Mesothelial cell of epicardium (in vitro differentiated cells): Measurements from ENCODE around the gene MYO18A. TPM values are rescaled to one million over a fixed set of nuclear protein-coding genes. Genes with fewer than 3 reads are reported as not detected.

ENCODE experiments used
- DNase-seq, 2 experiments: peaks; one replicate each; pipeline ENCODE4 v3.0.0; 2021; ENCODE audit warnings: low spot score in 2 of 2; ENCODE audit not compliant: unreplicated experiment in 2 of 2
- H3K27ac Mint-ChIP-seq: 2 replicates; pipeline ENCODE4 v1.8.0; 2021; ENCODE audit warnings: mixed read lengths
- H3K27me3 Mint-ChIP-seq: 2 replicates; pipeline ENCODE4 v1.8.0; 2021; ENCODE audit warnings: low read depth, mixed read lengths
- H3K36me3 Mint-ChIP-seq: 2 replicates; pipeline ENCODE4 v1.8.0; 2021; ENCODE audit warnings: mixed read lengths
- H3K4me1 Mint-ChIP-seq: 2 replicates; pipeline ENCODE4 v1.8.0; 2021; ENCODE audit warnings: mixed read lengths
- H3K4me3 Mint-ChIP-seq: 2 replicates; pipeline ENCODE4 v1.8.0; 2021; ENCODE audit warnings: mild to moderate bottlenecking, moderate library complexity, mixed read lengths
- H3K9me3 Mint-ChIP-seq: 2 replicates; pipeline ENCODE4 v1.8.0; 2021; ENCODE audit warnings: mixed read lengths
- total RNA-seq: library from RNA; stranded (reverse); gene quantifications from 3 replicates; pipeline ENCODE4 v1.2.1, GENCODE V29; 2021
- TF ChIP-seq, protein P1 (sequence below): fragments of 200-600 bp; sonication (generic); IDR thresholded peaks from one replicate; pipeline ENCODE4 v1.5.0; 2021; ENCODE audit warnings: antibody characterized with exemption; ENCODE audit not compliant: unreplicated experiment

Gene MYO18A
- total RNA-seq, 1 donor from 2014 or later: 58.4 TPM

GRCh38 chr17:29154516-29155226 is 25.5 kb downstream of the MYO18A start:
- H3K4me1 Mint-ChIP-seq: peaks cover 78% of the 10 kb centered on the region

DNA sequence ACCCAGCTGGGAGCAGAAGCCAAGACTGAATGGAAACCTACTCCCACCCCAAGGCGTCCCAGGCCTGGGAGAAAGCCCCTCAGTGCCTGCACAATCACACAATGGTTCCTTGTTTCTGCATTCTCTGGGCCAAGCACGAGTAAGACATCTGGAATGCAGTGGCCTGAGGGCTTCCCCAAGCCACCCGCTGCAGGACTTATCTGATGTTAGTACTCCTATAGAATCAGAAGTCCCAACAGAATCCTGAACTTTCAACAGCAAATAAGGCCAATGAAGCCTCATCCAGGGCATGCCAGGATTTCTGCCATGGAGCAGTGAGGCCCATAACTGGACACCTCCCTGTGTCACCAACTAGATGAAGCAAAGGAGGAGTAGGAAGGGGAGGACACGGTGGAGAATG is 28.6 kb downstream of the MYO18A start:
- TF ChIP-seq, protein P1, sequence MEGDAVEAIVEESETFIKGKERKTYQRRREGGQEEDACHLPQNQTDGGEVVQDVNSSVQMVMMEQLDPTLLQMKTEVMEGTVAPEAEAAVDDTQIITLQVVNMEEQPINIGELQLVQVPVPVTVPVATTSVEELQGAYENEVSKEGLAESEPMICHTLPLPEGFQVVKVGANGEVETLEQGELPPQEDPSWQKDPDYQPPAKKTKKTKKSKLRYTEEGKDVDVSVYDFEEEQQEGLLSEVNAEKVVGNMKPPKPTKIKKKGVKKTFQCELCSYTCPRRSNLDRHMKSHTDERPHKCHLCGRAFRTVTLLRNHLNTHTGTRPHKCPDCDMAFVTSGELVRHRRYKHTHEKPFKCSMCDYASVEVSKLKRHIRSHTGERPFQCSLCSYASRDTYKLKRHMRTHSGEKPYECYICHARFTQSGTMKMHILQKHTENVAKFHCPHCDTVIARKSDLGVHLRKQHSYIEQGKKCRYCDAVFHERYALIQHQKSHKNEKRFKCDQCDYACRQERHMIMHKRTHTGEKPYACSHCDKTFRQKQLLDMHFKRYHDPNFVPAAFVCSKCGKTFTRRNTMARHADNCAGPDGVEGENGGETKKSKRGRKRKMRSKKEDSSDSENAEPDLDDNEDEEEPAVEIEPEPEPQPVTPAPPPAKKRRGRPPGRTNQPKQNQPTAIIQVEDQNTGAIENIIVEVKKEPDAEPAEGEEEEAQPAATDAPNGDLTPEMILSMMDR: no peak
- Mint-ChIP-seq H3K27me3 (no peaks in the 10 kb centered on the region), H3K4me3 (no peak overlapping the region), H3K36me3 (no peaks in the 10 kb centered on the region), H3K4me1 (peaks cover 61% of the 10 kb centered on the region), H3K27ac (peak overlapping the region; percentile 89), H3K9me3 (no peaks in the 10 kb centered on the region)
- DNase-seq: no peak

More at GRCh38 chr17:29154516-29155226, 25.5 kb downstream of the MYO18A start:
- Mint-ChIP-seq H3K36me3 (no peaks in the 10 kb centered on the region), H3K9me3 (no peaks in the 10 kb centered on the region), H3K27me3 (no peaks in the 10 kb centered on the region), H3K4me3 (no peak overlapping the region), H3K27ac (peak overlapping the region; percentile 78)
- TF ChIP-seq, protein P1: no peak
- DNase-seq: no peak

- no peaks in the 10 kb centered on the region for H3K9me3 Mint-ChIP-seq
- H3K36me3 Mint-ChIP-seq: no peaks in the 10 kb centered on the region
- TF ChIP-seq, protein P1: no peak
- H3K4me3 Mint-ChIP-seq: peak overlapping the region; percentile 74
- H3K27me3 Mint-ChIP-seq: no peaks in the 10 kb centered on the region
- H3K4me1 Mint-ChIP-seq: peaks cover 53% of the 10 kb centered on the region
- DNase-seq: no peak
- peak overlapping the region; percentile 74 for H3K27ac Mint-ChIP-seq
Observed at GRCh38 chr17:29150161-29150560, 30.0 kb downstream of the MYO18A start.

DNA sequence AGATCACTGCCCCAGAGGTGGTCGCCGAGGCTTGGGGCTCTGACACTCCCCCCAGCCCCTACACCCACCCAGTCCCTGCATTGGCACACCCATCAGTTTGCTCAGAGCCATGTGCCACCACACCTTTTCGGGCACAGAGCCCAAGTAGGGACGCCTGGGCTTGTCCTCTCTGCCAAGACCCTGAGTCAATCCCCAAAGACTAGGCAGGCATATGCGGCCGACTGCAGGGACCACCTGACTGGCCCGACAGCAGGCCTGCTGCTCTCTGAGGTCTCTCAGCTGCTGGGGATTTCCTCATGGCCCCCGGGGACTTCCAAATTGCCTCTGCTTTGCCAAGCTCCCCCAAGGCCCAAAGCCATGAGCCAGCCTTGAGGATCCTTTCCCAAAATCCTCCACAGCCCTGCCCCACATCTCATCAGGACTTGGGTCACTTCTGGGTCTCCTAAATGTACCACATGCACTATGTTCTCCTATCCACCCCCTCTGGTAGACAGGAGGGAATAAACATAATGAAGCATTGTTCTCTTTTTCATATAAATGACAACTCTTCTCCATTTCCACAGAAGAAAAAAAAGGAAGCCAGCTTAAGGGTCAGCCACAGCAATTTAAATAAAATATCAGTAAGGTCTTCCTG is 30.6 kb downstream of the MYO18A start:
- peak overlapping the region; percentile 83 for H3K27ac Mint-ChIP-seq
- peaks cover 48% of the 10 kb centered on the region for H3K4me1 Mint-ChIP-seq
- H3K9me3 Mint-ChIP-seq: no peaks in the 10 kb centered on the region
- TF ChIP-seq, protein P1: no peak
- peak overlapping the region; percentile 74 for H3K4me3 Mint-ChIP-seq
- no peak for DNase-seq
- H3K27me3 Mint-ChIP-seq: no peaks in the 10 kb centered on the region
- no peaks in the 10 kb centered on the region for H3K36me3 Mint-ChIP-seq

DNA sequence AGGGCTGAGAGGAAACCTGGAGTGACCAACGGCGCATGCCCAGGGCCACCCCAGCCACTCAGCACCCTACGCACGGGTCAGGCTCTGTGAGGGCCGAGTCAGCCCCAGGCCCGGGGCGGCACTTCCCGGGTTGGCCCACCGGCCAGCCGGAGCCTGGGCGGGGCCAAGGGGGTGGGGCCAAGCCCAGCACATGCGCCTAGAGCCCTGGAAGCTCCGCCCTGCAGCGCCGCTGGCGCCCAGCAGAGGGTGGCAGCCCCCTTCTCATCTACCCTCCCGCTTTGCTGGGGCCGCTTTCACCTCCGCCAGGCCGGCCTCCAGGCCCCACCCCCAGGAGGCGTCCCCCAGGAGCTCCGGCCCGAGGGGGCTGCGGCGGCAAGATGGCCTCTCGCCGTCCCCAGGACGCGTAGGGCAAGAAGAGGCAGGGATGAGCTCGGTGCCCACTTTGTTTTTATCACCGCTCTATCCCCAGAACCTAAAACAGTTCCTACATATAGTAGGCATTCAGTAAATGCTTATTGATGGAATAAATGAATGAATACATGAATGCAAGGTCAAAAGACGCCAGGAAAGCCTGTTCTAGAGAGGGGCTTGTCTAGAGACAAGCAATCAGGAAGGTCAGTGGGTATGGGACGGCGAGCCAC is 31.3 kb downstream of the MYO18A start:
- H3K4me3 Mint-ChIP-seq: peak overlapping the region; percentile 74
- H3K9me3 Mint-ChIP-seq: no peaks in the 10 kb centered on the region
- peaks cover 42% of the 10 kb centered on the region for H3K4me1 Mint-ChIP-seq
- H3K27ac Mint-ChIP-seq: peak overlapping the region; percentile 83
- H3K36me3 Mint-ChIP-seq: no peaks in the 10 kb centered on the region
- DNase-seq: peak; percentile 86 to 95
- TF ChIP-seq, protein P1: peak; percentile 82
- H3K27me3 Mint-ChIP-seq: no peaks in the 10 kb centered on the region
